H1 (cell line): ENCODE measurements around the gene CXCL1. TPM values are rescaled to one million over a fixed set of nuclear protein-coding genes. Genes with fewer than 3 reads are reported as not detected.

ENCODE experiments used
- CTCF ChIA-PET: fragments of 300-600 bp; sonication (Branson Sonifier 250); formaldehyde crosslinking; loops from one replicate; lab custom pipeline; 2021; ENCODE audit not compliant: partially characterized antibody; lab: Charles Lee
- POLR2A ChIA-PET: fragments of 300-600 bp; sonication (Branson Sonifier 250); formaldehyde crosslinking; loops from one replicate; lab custom pipeline; 2021; ENCODE audit warnings: inconsistent platforms; ENCODE audit not compliant: partially characterized antibody; lab: Charles Lee
- DNase-seq, 2 experiments: peaks; one replicate each; pipeline versions ENCODE4 v3.0.0 to v3.0.0-alpha.2; 2010 to 2022; ENCODE audit warnings: low spot score in 2 of 2, low read depth in 1 of 2, mixed read lengths in 1 of 2
- FAIRE-seq: peaks from 2 replicates; lab custom pipeline; 2011; peaks lifted over from hg19 to GRCh38; lab: Jason Lieb, UNC
- H2AFZ ChIP-seq: 2 replicates; pipeline ENCODE4 v1.8.1; 2012; ENCODE audit warnings: low read length, inconsistent platforms
- H2AK5ac ChIP-seq: 2 replicates; pipeline ENCODE4 v1.6.1; 2013; ENCODE audit warnings: low read depth, low read length
- H2BK120ac ChIP-seq: replicated peaks from 2 replicates; pipeline ENCODE3; 2013; ENCODE audit warnings: low read depth, low read length, inconsistent platforms
- H2BK12ac ChIP-seq: 2 replicates; pipeline ENCODE4 v1.6.1; 2013; ENCODE audit warnings: low read depth, low read length
- H2BK15ac ChIP-seq: 2 replicates; pipeline ENCODE4 v1.6.1; 2013; ENCODE audit warnings: low read length
- H2BK20ac ChIP-seq: 2 replicates; pipeline ENCODE4 v1.6.1; 2013; ENCODE audit warnings: low read length
- H2BK5ac ChIP-seq: 2 replicates; pipeline ENCODE4 v1.6.1; 2013; ENCODE audit warnings: low read depth, low read length
- H3K14ac ChIP-seq: 2 replicates; pipeline ENCODE4 v1.6.1; 2013; ENCODE audit warnings: inconsistent platforms; ENCODE audit not compliant: insufficient read length
- H3K18ac ChIP-seq: 2 replicates; pipeline ENCODE4 v1.6.1; 2013; ENCODE audit warnings: low read length; ENCODE audit errors: extremely low read depth
- H3K23ac ChIP-seq: 2 replicates; pipeline ENCODE4 v1.6.1; 2013; ENCODE audit warnings: inconsistent platforms; ENCODE audit not compliant: insufficient read length
- H3K23me2 ChIP-seq: 2 replicates; pipeline ENCODE4 v1.6.1; 2013; ENCODE audit warnings: low read depth, low read length
- H3K27ac ChIP-seq: 2 replicates; pipeline ENCODE4 v1.6.1; 2011; ENCODE audit warnings: low read depth, low read length, inconsistent platforms
- H3K27me3 ChIP-seq, 4 experiments: replicated peaks in 1 of 4; 1 replicate in 1 of 4; 2 replicates in 3 of 4; pipeline versions ENCODE4 v1.6.1 to v1.8.1; 2011 to 2013; ENCODE audit warnings: low read length in 3 of 4, mild to moderate bottlenecking in 3 of 4, inconsistent platforms in 2 of 4, mixed read lengths in 2 of 4, moderate library complexity in 1 of 4; ENCODE audit not compliant: control insufficient read depth in 3 of 4, insufficient read depth in 3 of 4; ENCODE audit errors: extremely low read depth in 1 of 4
- H3K36me3 ChIP-seq, 4 experiments: 2 replicates each; pipeline versions ENCODE4 v1.6.1 to v1.8.1; 2011 to 2013; ENCODE audit warnings: mild to moderate bottlenecking in 4 of 4, low read length in 3 of 4, moderate library complexity in 2 of 4, control low read depth in 1 of 4, inconsistent platforms in 1 of 4; ENCODE audit not compliant: insufficient read depth in 4 of 4, control insufficient read depth in 2 of 4
- H3K4ac ChIP-seq: replicated peaks from 2 replicates; pipeline ENCODE3; 2013; ENCODE audit warnings: low read length, low read depth, mixed read lengths, inconsistent platforms; ENCODE audit not compliant: insufficient read length
- H3K4me1 ChIP-seq, 4 experiments: replicated peaks in 1 of 4; 1 replicate in 1 of 4; 2 replicates in 3 of 4; pipeline versions ENCODE4 v1.6.1 to v1.8.1; 2011 to 2013; ENCODE audit warnings: low read length in 3 of 4, inconsistent platforms in 2 of 4, mixed read lengths in 1 of 4; ENCODE audit not compliant: insufficient read depth in 4 of 4, control insufficient read depth in 3 of 4
- H3K4me2 ChIP-seq, 2 experiments: 2 replicates each; pipeline versions ENCODE4 v1.6.1 to v1.8.1; 2011 to 2013; ENCODE audit warnings: low read depth in 2 of 2, low read length in 2 of 2, control low read depth in 1 of 2, inconsistent platforms in 1 of 2, mild to moderate bottlenecking in 1 of 2; ENCODE audit not compliant: insufficient read depth in 1 of 2
- H3K4me3 ChIP-seq, 4 experiments: fragments of 200-600, 300-600 bp in 1 of 4; sonication (generic), shearing (Covaris generic), sonication (Bioruptor Twin) in 1 of 4; 2 replicates each; pipeline versions ENCODE4 v1.5.1 to v1.8.1; 2011 to 2016; ENCODE audit warnings: low read length in 4 of 4, low read depth in 3 of 4, control low read depth in 2 of 4, inconsistent platforms in 2 of 4, mild to moderate bottlenecking in 2 of 4, mixed read lengths in 1 of 4, moderate library complexity in 1 of 4; ENCODE audit not compliant: insufficient read depth in 2 of 4; ENCODE audit errors: extremely low read depth in 1 of 4
- H3K56ac ChIP-seq: replicated peaks from 2 replicates; pipeline ENCODE3; 2013; ENCODE audit warnings: low read depth, mild to moderate bottlenecking, mixed read lengths, low read length, inconsistent platforms; ENCODE audit not compliant: insufficient read length
- H3K79me1 ChIP-seq: 2 replicates; pipeline ENCODE4 v1.6.1; 2013; ENCODE audit warnings: low read depth, low read length, control low read depth
- H3K79me2 ChIP-seq, 2 experiments: 2 replicates each; pipeline versions ENCODE4 v1.6.1 to v1.8.1; 2012 to 2013; ENCODE audit warnings: low read length in 2 of 2, mild to moderate bottlenecking in 2 of 2, inconsistent platforms in 1 of 2; ENCODE audit not compliant: insufficient read depth in 2 of 2, control insufficient read depth in 1 of 2
- H3K9ac ChIP-seq, 4 experiments: replicated peaks in 1 of 4; 1 replicate in 1 of 4; 2 replicates in 3 of 4; pipeline versions ENCODE4 v1.6.1 to v1.8.1; 2011 to 2013; ENCODE audit warnings: low read depth in 3 of 4, low read length in 3 of 4, control low read depth in 2 of 4, mild to moderate bottlenecking in 2 of 4, moderate library complexity in 2 of 4, inconsistent platforms in 1 of 4; ENCODE audit errors: extremely low read depth in 1 of 4
- H3K9me3 ChIP-seq, 2 experiments: 2 replicates each; pipeline versions ENCODE4 v1.6.1 to v1.8.1; 2012 to 2013; ENCODE audit warnings: mild to moderate bottlenecking in 2 of 2, moderate library complexity in 2 of 2, control low read depth in 1 of 2, inconsistent platforms in 1 of 2, low read depth in 1 of 2, low read length in 1 of 2, mixed read lengths in 1 of 2; ENCODE audit not compliant: insufficient read depth in 2 of 2
- H4K20me1 ChIP-seq, 2 experiments: replicated peaks in 1 of 2; 2 replicates each; pipeline versions ENCODE3 to v1.8.1; 2011 to 2013; ENCODE audit warnings: inconsistent platforms in 2 of 2, low read length in 2 of 2, mild to moderate bottlenecking in 1 of 2; ENCODE audit not compliant: insufficient read depth in 2 of 2, control insufficient read depth in 1 of 2
- H4K5ac ChIP-seq: 2 replicates; pipeline ENCODE4 v1.6.1; 2013; ENCODE audit warnings: low read length, low read depth, mixed read lengths, inconsistent platforms; ENCODE audit not compliant: insufficient read length
- H4K8ac ChIP-seq: 2 replicates; pipeline ENCODE4 v1.8.0; 2013; ENCODE audit warnings: mild to moderate bottlenecking, moderate library complexity, low read length, inconsistent platforms; ENCODE audit not compliant: insufficient read depth; ENCODE audit errors: extremely low read depth
- H4K91ac ChIP-seq: replicated peaks from 2 replicates; pipeline ENCODE3; 2013; ENCODE audit warnings: low read length, mixed read lengths, inconsistent platforms; ENCODE audit not compliant: insufficient read length
- CEBPB ChIP-seq: IDR thresholded peaks from 2 replicates; pipeline ENCODE4 v1.6.1; 2012; ENCODE audit warnings: low read depth, low read length
- CREB1 ChIP-seq: IDR thresholded peaks from 2 replicates; pipeline ENCODE4 v1.6.1; 2012; ENCODE audit warnings: inconsistent platforms
- EZH2 ChIP-seq: fragments of 200-600 bp; sonication (generic); IDR thresholded peaks from 2 replicates; pipeline ENCODE4 v1.7.1; 2012; ENCODE audit warnings: low read depth, mild to moderate bottlenecking, moderate library complexity, low read length, inconsistent platforms; ENCODE audit not compliant: severe bottlenecking
- GTF2F1 ChIP-seq: IDR thresholded peaks from 2 replicates; pipeline ENCODE4 v1.6.1; 2012; ENCODE audit warnings: low read depth, low read length, improper control_type of control experiment, borderline replicate concordance
- KDM1A ChIP-seq: fragments of 200-600, 300-600 bp; sonication (generic); IDR thresholded peaks from 2 replicates; pipeline ENCODE4 v1.7.1; 2016; ENCODE audit warnings: mild to moderate bottlenecking, low read length, borderline replicate concordance
- POU5F1 ChIP-seq: IDR thresholded peaks from 2 replicates; pipeline ENCODE4 v1.6.1; 2011; ENCODE audit warnings: low read depth, mild to moderate bottlenecking, low read length, moderate library complexity
- WGBS, 2 experiments: shearing (Covaris generic) in 1 of 2; methylation state at CpG; one replicate each; pipeline versions ENCODE4 v1.1.6 to v1.1.7; 2013 to 2015; ENCODE audit warnings: low lambda C conversion rate in 2 of 2, mixed read lengths in 2 of 2, inconsistent platforms in 1 of 2, low coverage in 1 of 2, missing lambda C conversion rate in 1 of 2; ENCODE audit not compliant: insufficient replicate concordance in 2 of 2, insufficient coverage in 1 of 2, insufficient read length in 1 of 2; ENCODE audit errors: extremely low coverage in 1 of 2, missing lambda C conversion rate in 1 of 2; 5-methylcytosine and 5-hydroxymethylcytosine counted together
- polyA plus RNA-seq, 7 experiments: library from polyadenylated mRNA; depleted of rRNA in 3 of 7; stranded (reverse) in 5 of 7; unstranded in 2 of 7; fragments of >200 nt in 5 of 7; fragments of 200-250 nt in 2 of 7; gene quantifications; 1 replicate in 5 of 7; 2 replicates in 1 of 7; 4 replicates in 1 of 7; pipeline versions ENCODE4 v1.2.1 to v1.2.3, GENCODE V29; 2011 to 2013; ENCODE audit warnings: missing spikeins in 2 of 7, mixed read lengths in 2 of 7
- total RNA-seq: library from RNA; stranded (reverse); fragmentation: NEBNext Ultra II Directional; extraction: Animal tissue kit (Norgen Biotek cat#: 25700); gene quantifications from 2 replicates; pipeline ENCODE4 v1.2.1, GENCODE V29; 2021

CXCL1 gene
- total and polyA plus RNA-seq, 2 of the 8 experiments (the other 6 are each of a cell fraction or from before 2014, with no cell fraction given), result 0.77 to 0.80 TPM

GRCh38 chr4:73895201-73896175 lies 26.3 kb downstream of the CXCL1 start:
- Histone ChIP-seq H3K27ac (no peak overlapping the region), H4K8ac (no peak overlapping the region), H4K20me1 (no peaks in the 10 kb centered on the region), H2BK15ac (no peak overlapping the region), H3K9me3 (no peaks in the 10 kb centered on the region), H3K56ac (no peak overlapping the region), H3K9ac (no peak overlapping the region), H3K4me3 (no peak overlapping the region), H2BK12ac (no peak overlapping the region), H3K79me1 (no peaks in the 10 kb centered on the region), H2AK5ac (no peak overlapping the region), H3K79me2 (no peaks in the 10 kb centered on the region), H3K14ac (no peak overlapping the region), H2BK5ac (no peak overlapping the region), H4K91ac (no peak overlapping the region), H3K27me3 (no peaks in the 10 kb centered on the region; a peak in 1 of 7 replicates), H3K36me3 (no peaks in the 10 kb centered on the region), H3K18ac (no peak overlapping the region), H2BK20ac (no peak overlapping the region), H3K23me2 (no peaks in the 10 kb centered on the region), H2AFZ (no peak overlapping the region), H2BK120ac (no peak overlapping the region), H3K4me2 (no peak overlapping the region), H4K5ac (no peak overlapping the region), H3K4me1 (no peaks in the 10 kb centered on the region), H3K4ac (no peak overlapping the region), H3K23ac (no peak overlapping the region)
- ChIA-PET POLR2A (no interaction called here), CTCF (interaction anchor here (0.9 to 1.5 kb wide), 2 partner anchors 9 to 15 kb away, joined by 3 to 5 read pairs; no protein-coding TSS in a partner anchor)
- no peak for FAIRE-seq
- no peak for DNase-seq
- WGBS, 2 experiments, result 84% methylated on average over 9 of the region's 9 CpGs; no CpG with 5 or more reads in 1 of the 2 experiments
- TF ChIP-seq CEBPB (no peak), EZH2 (no peak), KDM1A (no peak), CREB1 (no peak), GTF2F1 (no peak), POU5F1 (no peak)
